K562 (cell line): Measurements from ENCODE around the gene CACNA2D3. TPM values are rescaled to one million over a fixed set of nuclear protein-coding genes. Genes with fewer than 3 reads are reported as not detected.
"Not testable (repeated sequence)": the region's sequence is repeated elsewhere in the genome, so short reads cannot be mapped to it uniquely, and the experiment has no call there.

Experiments
- ATAC-seq: fragments of 200-7000 bp; cut with Tn5 transposase; 3 replicates; pipeline ENCODE4 v1.9.1; 2020; ENCODE audit warnings: moderate library complexity
- BruUV-seq: library from RNA; stranded (reverse); fragments of 400-500 nt; replicated peaks from 2 replicates; lab custom pipeline; 2021; lab: Mats Ljungman, UMichigan
- CTCF ChIA-PET: fragments of 300-600 bp; formaldehyde crosslinking; extraction: SDS; loops from one replicate; lab custom pipeline; 2021; ENCODE audit warnings: low intra/inter-chr PET ratio; lab: Yijun Ruan, JAX
- POLR2A ChIA-PET: fragments of 300-600, 350-650 bp; sonication (Branson Sonifier 250); formaldehyde crosslinking; extraction: SDS; loops from one replicate; lab custom pipeline; 2021; ENCODE audit warnings: antibody characterized with exemption, inconsistent platforms; lab: Yijun Ruan, JAX
- DNase-seq, 4 experiments: peaks; one replicate each; pipeline versions ENCODE4 v3.0.0 to v3.0.0-alpha.2; 2011 to 2018; ENCODE audit warnings: low spot score in 3 of 4, mixed read lengths in 3 of 4; ENCODE audit errors: extremely low read depth in 1 of 4
- FAIRE-seq: peaks from 2 replicates; lab custom pipeline; 2011; peaks lifted over from hg19 to GRCh38; lab: Jason Lieb, UNC
- H2AFZ ChIP-seq: 2 replicates; pipeline ENCODE4 v1.6.0; 2011; ENCODE audit warnings: low read depth, low read length, control low read depth, inconsistent platforms
- H3K27ac ChIP-seq: fragments of 200-600 bp; 3 replicates; pipeline ENCODE4 v1.8.0; 2011; ENCODE audit warnings: low read depth, mild to moderate bottlenecking, control low read depth, inconsistent platforms, low read length, moderate library complexity, mixed read lengths; ENCODE audit errors: extremely low read depth
- H3K27me3 ChIP-seq, 2 experiments: fragments of 300-600 bp in 1 of 2; 2 replicates in 1 of 2; 3 replicates in 1 of 2; pipeline versions ENCODE4 v1.6.0 to v1.8.0; 2011; ENCODE audit warnings: inconsistent platforms in 2 of 2, low read length in 2 of 2, mild to moderate bottlenecking in 1 of 2, mixed read lengths in 1 of 2, moderate library complexity in 1 of 2; ENCODE audit not compliant: control insufficient read depth in 2 of 2, insufficient read depth in 2 of 2
- H3K36me3 ChIP-seq: fragments of 300-600 bp; 3 replicates; pipeline ENCODE4 v1.8.0; 2011; ENCODE audit warnings: mild to moderate bottlenecking, low read length, inconsistent platforms; ENCODE audit not compliant: control insufficient read depth, insufficient read depth
- H3K4me1 ChIP-seq, 2 experiments: fragments of 200-600 bp in 1 of 2; replicated peaks in 1 of 2; 2 replicates in 1 of 2; 3 replicates in 1 of 2; pipeline versions ENCODE4 v1.5.1 to v1.8.0; 2011; ENCODE audit warnings: inconsistent platforms in 2 of 2, low read length in 2 of 2, mild to moderate bottlenecking in 1 of 2, mixed read lengths in 1 of 2, moderate library complexity in 1 of 2; ENCODE audit not compliant: control insufficient read depth in 2 of 2, insufficient read depth in 2 of 2
- H3K4me2 ChIP-seq: 2 replicates; pipeline ENCODE4 v1.6.1; 2011; ENCODE audit warnings: low read length, control low read depth, inconsistent platforms, mixed read lengths; ENCODE audit not compliant: insufficient read depth
- H3K4me3 ChIP-seq: fragments of 200-600 bp; sonication (generic), shearing (Covaris generic); 2 replicates; pipeline ENCODE4 v1.5.1; 2016; ENCODE audit warnings: control low read depth, inconsistent platforms
- H3K79me2 ChIP-seq: fragments of 200-600 bp; 3 replicates; pipeline ENCODE4 v1.8.0; 2011; ENCODE audit warnings: low read length, inconsistent platforms; ENCODE audit not compliant: control insufficient read depth, insufficient read depth
- H3K9ac ChIP-seq, 2 experiments: 2 replicates each; pipeline versions ENCODE4 v1.6.0 to v1.6.1; 2011; ENCODE audit warnings: low read depth in 2 of 2, low read length in 2 of 2, control low read depth in 1 of 2, inconsistent platforms in 1 of 2, mild to moderate bottlenecking in 1 of 2, mixed read lengths in 1 of 2; ENCODE audit not compliant: insufficient read depth in 1 of 2
- H3K9me1 ChIP-seq: one replicate; pipeline ENCODE4 v1.6.0; 2011; ENCODE audit warnings: inconsistent platforms, mild to moderate bottlenecking, low read length, moderate library complexity; ENCODE audit not compliant: control insufficient read depth, insufficient read depth
- H3K9me3 ChIP-seq: replicated peaks from 2 replicates; pipeline ENCODE4 v1.5.1; 2011; ENCODE audit warnings: low read depth, low read length, inconsistent platforms; ENCODE audit not compliant: control insufficient read depth, insufficient read depth
- H4K20me1 ChIP-seq: replicated peaks from 2 replicates; pipeline ENCODE4 v1.6.1; 2011; ENCODE audit warnings: low read length, inconsistent platforms, mixed read lengths; ENCODE audit not compliant: control insufficient read depth, insufficient read depth
- COPS2 ChIP-seq: fragments of 450-650 bp; conservative IDR thresholded peaks from 2 replicates; pipeline ENCODE4 v1.6.1; 2016; ENCODE audit warnings: mild to moderate bottlenecking, moderate library complexity
- LARP7 ChIP-seq: fragments of 450-650 bp; IDR thresholded peaks from 2 replicates; pipeline ENCODE4 v1.6.1; 2016
- MCM7 ChIP-seq, 2 experiments: fragments of 450-650 bp; IDR thresholded peaks; 2 replicates each; pipeline ENCODE4 v1.6.1; 2016 to 2018
- POLR2AphosphoS5 ChIP-seq: IDR thresholded peaks from 2 replicates; pipeline ENCODE4 v1.6.1; 2011; ENCODE audit warnings: mild to moderate bottlenecking, low read depth, low read length, moderate library complexity; ENCODE audit not compliant: control insufficient read depth, insufficient read depth
- SP1 ChIP-seq: sonication (generic); formaldehyde crosslinking; IDR thresholded peaks from 2 replicates; pipeline ENCODE4 v1.8.1; 2022; ENCODE audit warnings: mild to moderate bottlenecking, missing genetic modification reagents
- TCF7 ChIP-seq: sonication (generic); IDR thresholded peaks from 2 replicates; pipeline ENCODE4 v1.6.1; 2016; ENCODE audit warnings: antibody characterized with exemption, borderline replicate concordance
- ZNF263 ChIP-seq: sonication (generic); formaldehyde crosslinking; IDR thresholded peaks from 2 replicates; pipeline ENCODE4 v1.8.0; 2022; ENCODE audit warnings: mild to moderate bottlenecking, missing genetic modification reagents, borderline replicate concordance
- ZNF551 ChIP-seq: fragments of 250-450 bp; sonication (Bioruptor Pico); IDR thresholded peaks from 2 replicates; pipeline ENCODE4 v1.5.0; 2021; ENCODE audit warnings: mild to moderate bottlenecking, moderate library complexity
- WGBS: fragments of 100-300 bp; shearing (Covaris generic); methylation state at CpG from one replicate; pipeline ENCODE4 v1.1.6; 2016; ENCODE audit warnings: low coverage, mixed read lengths; ENCODE audit not compliant: insufficient coverage; ENCODE audit errors: missing lambda C conversion rate; 5-methylcytosine and 5-hydroxymethylcytosine counted together
- in situ Hi-C: fragments of 300-500 bp; cut with MboI; formaldehyde crosslinking; loops from 4 replicates; pipeline ENCODE4 v1.15.0; 2018; ENCODE audit warnings: inconsistent platforms, mixed read lengths
- intact Hi-C: fragments of 100-400 bp; cut with micrococcal nuclease; formaldehyde crosslinking; loops from 2 replicates; pipeline ENCODE4 v1.14.2; 2022
- polyA plus RNA-seq, 8 experiments: library from polyadenylated mRNA; depleted of rRNA in 4 of 8; stranded (reverse) in 5 of 8; unstranded in 3 of 8; fragments of >200 nt; fragmentation: Nextera tagmentation in 2 of 8; fragmentation: Illumina TruSeq in 1 of 8; extraction: Ambion mirVana in 2 of 8; extraction: Trizol in 1 of 8; gene quantifications; 2 replicates each; pipeline versions ENCODE4 v1.2.1 to v1.2.3, GENCODE V29; 2011 to 2014; ENCODE audit warnings: inconsistent platforms in 1 of 8, missing spikeins in 1 of 8
- total RNA-seq, 7 experiments: library from RNA; depleted of rRNA in 6 of 7; stranded (reverse); fragments of >200 nt in 6 of 7; fragmentation: Illumina TruSeq in 2 of 7; extraction: Trizol in 2 of 7; gene quantifications; 2 replicates each; pipeline versions ENCODE4 v1.2.1 to v1.2.3, GENCODE V29; 2011 to 2021; ENCODE audit warnings: low replicate concordance in 1 of 7

Gene CACNA2D3
- total and polyA plus RNA-seq, 9 of the 15 experiments (the other 6 are each of a cell fraction or from before 2014, with no cell fraction given): 0.01 TPM; not detected in 8

DNA sequence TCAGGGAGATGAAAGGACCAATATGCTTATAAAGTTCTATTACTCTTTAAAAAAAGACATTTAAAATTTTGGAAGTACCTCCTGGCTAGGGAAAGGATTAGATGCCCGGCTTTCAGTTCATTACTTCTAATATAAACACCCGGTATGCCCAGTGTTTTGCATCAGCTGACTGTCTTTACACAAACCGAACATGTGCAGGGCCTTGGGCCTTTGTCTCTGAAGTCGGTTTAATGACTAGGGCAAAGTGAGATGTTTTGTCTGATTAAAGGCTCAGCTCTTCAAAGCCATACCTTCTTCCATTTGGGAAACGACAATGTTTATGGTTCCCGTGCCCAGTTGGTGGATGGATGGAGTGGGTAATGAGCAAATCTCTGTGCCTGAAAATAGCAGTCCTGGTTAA, 984.8 kb downstream of the CACNA2D3 start:
- FAIRE-seq (no peak), DNase-seq (no peak), ATAC-seq (no peak)
- Histone ChIP-seq H3K27me3 (no peaks in the 10 kb centered on the region), H3K27ac (no peak overlapping the region), H3K9me3 (no peaks in the 10 kb centered on the region), H4K20me1 (no peaks in the 10 kb centered on the region), H2AFZ (no peak overlapping the region), H3K4me2 (no peak overlapping the region), H3K79me2 (no peaks in the 10 kb centered on the region), H3K9me1 (no peaks in the 10 kb centered on the region), H3K36me3 (no peaks in the 10 kb centered on the region), H3K4me1 (no peaks in the 10 kb centered on the region), H3K9ac (no peak overlapping the region), H3K4me3 (no peak overlapping the region)
- ChIA-PET CTCF (no interaction called here), POLR2A (no interaction called here)
- TF ChIP-seq TCF7: no peak
- TF ChIP-seq COPS2: no peak
- TF ChIP-seq LARP7: no peak
- TF ChIP-seq ZNF263 (CRISPR knock-in tag): no peak
- no peak for TF ChIP-seq MCM7 (IDR thresholded peaks at IDR 0.05)
- no peak for TF ChIP-seq ZNF551 (CRISPR knock-in tag)
- no peak for TF ChIP-seq POLR2AphosphoS5
- TF ChIP-seq SP1 (CRISPR knock-in tag): no peak
- in situ Hi-C loops (no loop called here), intact Hi-C loops (no loop called here)
- BruUV-seq: no TSS peak
- WGBS: 0% methylated on average over 6 of the region's 6 CpGs

- ATAC-seq, H2AFZ ChIP-seq, intact Hi-C loops, H3K27ac ChIP-seq, CTCF ChIA-PET, H3K4me1 ChIP-seq, H3K9ac ChIP-seq, H3K79me2 ChIP-seq, BruUV-seq, H3K36me3 ChIP-seq, in situ Hi-C loops, DNase-seq, H3K4me2 ChIP-seq, POLR2A ChIA-PET, FAIRE-seq, H3K9me3 ChIP-seq, H3K27me3 ChIP-seq, H3K9me1 ChIP-seq, H3K4me3 ChIP-seq, H4K20me1 ChIP-seq: not testable (repeated sequence)
- WGBS: 0% methylated on average over 3 of the region's 3 CpGs
These were observed 989.6 kb downstream of the CACNA2D3 start for GRCh38 chr3:55111906-55112305.
